GM21723 (cell line): ENCODE data around the gene RLBP1.
A peak's percentile ranks its signal among the peaks of the same experiment; 100 is the strongest.

Source experiments
- ATAC-seq: cut with Tn5 transposase; IDR thresholded peaks from one replicate; pipeline ENCODE4 v1.9.1; 2021; ENCODE audit warnings: mild to moderate bottlenecking, moderate library complexity; ENCODE audit not compliant: unreplicated experiment

Gene RLBP1

DNA sequence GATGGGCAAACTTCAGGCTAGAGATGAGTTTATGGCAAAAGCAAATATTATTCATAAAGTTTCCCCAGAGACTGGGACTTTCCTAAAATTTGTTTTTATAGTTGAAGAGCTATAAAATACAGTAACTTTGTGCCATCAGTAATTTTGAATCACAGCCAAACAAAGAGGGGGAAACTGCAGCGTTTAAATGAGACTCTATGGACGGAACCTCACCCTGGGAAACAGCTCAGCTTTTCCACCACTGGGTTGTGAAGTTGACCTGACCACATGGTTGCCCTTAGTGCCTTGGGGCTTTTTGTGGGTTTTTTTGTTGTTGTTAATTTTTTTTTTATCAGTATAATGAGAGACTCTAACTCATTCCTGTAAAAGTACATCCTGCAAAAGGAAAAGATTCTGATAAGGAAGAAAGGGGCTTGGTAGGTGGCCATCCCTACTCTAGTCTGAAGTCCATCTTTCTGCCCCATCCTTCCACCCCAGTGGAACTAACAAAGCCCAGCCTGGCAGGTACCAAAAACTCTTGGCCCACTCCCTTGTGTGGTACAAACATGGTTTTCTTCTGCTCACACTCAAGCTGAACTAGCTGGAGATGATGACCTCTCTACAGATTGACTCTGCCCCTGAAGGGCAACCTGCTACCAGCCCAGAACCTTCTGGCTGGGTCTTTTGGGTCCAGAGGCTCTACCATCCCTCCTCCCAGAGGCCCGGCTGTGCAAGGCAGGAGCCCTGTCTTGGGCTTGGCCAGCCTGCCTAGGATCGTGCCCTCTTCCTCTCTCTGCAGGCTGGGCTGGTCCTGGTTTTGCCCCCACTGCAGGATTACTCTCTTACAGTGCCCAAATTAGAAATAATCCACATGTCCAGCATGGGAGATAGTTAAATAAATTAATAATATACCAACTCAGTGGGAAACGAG, 41.2 kb downstream of the RLBP1 start:
- ATAC-seq, result no peak

DNA sequence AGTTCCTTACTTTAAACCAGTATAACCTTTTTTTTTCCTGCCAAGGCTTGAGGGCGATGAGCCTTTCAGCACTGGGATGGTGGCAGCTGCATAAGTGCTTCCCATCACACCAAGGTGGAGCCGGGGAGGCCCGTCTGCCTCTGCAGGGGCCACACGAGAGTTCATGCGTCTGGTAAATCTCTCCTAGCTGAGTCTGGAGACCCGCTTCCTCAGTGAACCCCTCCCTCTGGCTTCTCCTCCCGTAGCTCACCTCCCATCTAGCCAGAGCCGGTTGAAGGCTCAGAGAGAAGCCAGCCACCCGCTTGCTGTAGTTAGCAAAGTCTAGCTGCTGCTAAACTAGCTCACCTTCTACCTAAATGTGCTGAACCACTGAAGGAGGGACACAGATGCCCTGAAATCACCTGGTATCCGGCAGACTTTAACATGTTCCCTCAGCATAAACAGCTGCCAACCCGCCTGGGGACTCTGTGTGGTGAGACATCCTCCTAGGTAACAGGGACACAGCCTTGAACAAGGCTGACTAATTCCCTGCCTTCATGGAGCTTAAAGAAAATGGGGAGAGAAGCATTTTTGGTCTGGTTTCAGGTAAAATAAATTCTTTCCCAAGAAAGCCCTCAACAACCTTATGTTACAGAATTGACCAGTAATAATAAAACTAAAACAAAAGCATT, 42.9 kb downstream of the RLBP1 start:
- ATAC-seq, result no peak

DNA sequence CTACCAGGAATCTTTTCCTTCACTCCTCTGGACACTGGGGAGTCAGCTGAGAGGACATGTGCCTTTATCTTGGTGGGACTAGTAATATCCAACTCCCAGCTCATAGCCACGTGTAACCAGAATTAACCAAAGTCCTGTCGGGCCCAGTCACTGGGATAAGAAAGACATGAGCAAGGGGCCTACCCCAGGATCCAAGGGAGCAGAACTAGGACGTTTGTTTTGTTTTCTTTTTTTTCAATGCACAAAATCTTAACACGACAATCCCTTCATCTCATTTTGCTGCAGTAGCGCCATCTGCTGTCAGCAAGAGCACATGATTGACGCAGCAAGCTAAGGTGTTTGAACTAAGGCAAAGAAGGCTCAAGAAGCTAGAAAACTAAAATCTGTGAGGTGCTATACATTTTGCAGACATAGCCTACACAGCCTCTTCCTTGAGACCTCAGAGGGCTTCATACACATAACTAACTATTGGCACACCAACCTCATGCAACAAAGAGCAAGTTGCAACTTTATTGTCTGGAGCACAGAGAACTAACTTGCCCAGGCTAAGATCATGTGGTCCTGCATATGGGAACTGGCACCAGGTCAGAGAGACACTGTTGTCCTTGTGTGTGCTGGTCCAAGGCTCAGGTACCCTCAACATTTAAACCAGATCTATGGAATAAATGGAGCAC, 43.6 kb downstream of the RLBP1 start:
- ATAC-seq, result no peak

DNA sequence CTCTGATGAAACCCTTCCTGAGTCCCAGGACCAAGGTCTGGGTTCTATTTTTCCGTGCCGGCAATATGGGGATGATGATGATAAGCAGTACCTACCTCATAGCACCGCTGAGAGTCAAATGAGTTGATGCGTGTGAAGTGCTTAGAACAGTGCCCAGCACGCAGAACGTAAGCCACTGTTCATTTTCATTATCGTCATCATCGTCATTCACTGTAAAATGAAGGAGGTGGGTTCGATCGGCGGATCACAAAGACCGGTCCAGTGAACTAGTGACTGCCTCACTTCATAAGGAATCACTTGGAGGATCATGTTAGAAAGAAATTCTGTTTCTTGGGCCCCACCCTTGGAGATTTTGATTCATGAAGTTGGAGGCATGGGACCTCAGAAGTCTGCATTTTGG, 44.3 kb downstream of the RLBP1 start:
- ATAC-seq, result no peak

DNA sequence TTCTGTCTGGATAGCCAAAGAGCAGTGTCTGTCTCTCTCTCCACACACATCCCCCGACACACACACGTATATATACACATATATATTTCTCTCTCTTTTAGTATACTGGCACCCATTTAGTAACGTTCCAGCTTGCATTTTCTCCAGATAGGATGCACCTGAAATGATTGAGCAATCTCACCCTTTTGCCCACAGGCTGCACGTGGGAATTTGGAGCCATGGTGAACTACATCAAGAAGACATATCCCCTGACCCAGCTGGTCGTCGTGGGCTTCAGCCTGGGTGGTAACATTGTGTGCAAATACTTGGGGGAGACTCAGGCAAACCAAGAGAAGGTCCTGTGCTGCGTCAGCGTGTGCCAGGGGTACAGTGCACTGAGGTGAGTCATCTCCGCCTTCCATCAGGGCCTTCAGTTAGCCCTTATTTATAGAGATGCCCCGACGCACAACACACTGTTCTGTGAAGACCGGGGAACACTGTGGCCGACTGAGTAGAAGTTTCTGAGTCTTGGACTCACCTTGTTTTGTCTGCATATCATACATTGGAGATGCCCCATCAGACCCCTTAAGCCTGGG, 45.7 kb downstream of the RLBP1 start:
- no peak for ATAC-seq

DNA sequence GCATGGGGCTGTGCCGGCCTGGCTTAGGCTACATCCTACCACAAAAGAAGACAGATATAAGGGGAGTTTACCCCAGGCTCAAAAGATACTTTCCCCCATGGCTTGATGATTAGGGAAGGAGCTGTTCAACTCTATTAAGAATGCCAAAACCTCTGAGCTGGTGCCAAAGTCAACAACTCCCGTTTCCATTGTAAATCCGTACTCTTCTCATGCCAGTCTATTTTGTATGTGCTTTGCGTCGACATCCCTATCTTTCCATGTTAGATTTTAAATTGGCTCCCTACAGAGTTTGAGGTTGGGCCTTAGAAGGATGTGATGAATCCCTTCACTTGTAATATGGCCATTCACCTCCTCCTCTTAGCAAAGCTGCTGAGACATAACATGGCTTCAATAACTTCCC, 46.9 kb downstream of the RLBP1 start:
- ATAC-seq, result no peak

DNA sequence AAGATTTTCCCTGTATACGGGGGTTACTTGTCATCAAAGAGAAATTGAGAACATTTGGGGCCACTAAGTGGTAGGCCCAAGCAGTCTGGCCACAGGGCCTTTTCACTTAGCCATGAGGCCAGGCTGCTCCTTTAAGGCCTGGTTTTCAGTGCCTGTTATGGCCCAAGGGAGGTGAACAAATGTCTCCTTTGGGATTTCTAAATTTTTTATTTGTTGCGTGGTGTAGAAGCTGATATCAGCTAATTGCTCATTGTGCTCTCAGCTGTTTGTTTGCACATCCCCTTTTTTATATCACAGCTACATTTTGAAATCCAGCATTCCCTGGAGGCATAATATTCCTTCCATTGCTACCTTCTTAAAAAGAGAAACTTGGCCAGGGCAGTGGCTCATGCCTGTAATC, 48.5 kb downstream of the RLBP1 start:
- ATAC-seq, result no peak

DNA sequence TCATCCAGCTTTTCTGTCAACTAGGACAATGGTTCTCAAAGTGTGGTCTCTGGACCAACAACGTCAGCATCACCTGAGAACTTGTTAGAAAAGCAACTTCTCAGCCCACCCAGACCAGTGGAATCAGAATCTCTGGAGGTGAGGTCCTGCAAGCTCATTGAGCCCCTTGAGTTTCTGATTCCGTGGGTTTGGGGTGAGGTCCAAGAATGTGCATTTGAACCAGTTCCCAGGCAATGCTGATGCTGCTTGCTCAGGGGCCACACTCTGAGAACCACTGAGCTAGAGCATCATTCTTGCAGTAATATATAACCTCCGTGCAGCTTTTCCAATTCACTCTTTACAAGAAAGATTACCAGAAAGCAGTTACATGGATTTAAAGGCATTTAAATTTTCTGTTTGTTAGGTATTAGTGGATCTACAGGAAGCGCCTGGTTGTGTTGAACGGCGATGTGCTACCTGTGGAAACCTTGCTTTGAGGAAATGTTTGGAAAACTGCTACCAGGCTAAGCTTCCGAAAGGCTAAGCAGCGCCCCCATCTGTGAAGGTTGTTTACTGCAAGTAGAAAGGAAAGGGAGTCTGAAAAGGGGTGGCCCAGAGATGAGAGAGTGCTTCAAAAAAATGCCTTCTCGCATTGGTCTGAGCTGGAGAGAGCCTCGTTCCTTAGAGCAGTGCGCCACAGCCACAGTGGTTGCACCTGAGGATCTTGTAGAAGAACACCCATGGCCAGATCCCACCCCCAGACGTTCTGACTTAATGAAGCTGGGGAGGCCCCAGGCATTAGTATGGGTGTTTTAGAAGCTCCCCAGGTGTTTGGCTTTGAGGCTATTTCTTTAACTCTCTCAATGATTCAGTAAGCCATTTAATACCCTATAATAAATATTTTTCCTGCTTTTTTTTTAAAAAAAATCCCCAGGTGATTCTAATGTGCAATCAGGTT, 50.0 kb downstream of the RLBP1 start:
- no peak for ATAC-seq

DNA sequence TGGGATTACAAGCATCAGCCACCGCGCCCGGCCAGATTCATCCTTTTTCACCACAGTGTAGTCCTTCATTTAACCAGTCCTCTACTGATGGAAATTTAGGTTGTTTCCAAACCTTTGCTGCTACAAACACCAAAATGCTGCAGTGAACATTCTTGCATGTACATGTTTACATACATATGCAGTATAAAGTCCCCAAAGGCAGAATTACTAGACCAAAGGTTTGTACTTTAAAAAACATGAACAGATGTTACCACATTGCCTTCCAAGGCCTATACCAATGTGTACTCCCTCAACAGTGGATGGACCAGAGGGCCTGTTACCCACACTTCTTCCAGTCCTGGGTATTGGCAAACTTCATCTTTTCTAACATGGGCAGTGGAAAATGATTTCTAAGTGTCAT, 51.0 kb downstream of the RLBP1 start:
- no peak for ATAC-seq

DNA sequence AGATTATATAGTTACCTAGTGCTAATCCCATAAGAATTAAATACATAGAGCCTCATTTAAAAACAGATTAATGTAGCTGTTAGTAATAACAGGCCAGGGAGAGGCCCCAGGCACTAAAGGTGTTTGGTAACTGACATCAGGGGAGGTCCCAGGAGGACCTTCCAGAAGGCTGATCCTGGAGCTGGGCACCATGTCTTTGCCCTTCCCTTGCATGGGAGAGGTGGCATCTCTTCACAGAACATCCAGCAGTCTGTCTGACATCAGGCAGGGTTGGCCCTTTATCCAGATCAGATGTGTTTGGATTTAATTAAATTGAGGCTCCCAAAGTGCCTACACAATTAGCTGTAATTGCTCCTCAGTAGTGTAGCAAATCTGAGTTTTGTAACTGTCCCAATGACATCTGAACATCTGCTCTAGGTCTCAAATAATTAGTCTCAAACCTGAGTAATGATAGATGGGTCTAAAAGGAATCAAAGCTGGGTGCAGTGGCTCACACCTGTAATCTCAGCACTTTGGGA, 53.0 kb downstream of the RLBP1 start:
- no peak for ATAC-seq

DNA sequence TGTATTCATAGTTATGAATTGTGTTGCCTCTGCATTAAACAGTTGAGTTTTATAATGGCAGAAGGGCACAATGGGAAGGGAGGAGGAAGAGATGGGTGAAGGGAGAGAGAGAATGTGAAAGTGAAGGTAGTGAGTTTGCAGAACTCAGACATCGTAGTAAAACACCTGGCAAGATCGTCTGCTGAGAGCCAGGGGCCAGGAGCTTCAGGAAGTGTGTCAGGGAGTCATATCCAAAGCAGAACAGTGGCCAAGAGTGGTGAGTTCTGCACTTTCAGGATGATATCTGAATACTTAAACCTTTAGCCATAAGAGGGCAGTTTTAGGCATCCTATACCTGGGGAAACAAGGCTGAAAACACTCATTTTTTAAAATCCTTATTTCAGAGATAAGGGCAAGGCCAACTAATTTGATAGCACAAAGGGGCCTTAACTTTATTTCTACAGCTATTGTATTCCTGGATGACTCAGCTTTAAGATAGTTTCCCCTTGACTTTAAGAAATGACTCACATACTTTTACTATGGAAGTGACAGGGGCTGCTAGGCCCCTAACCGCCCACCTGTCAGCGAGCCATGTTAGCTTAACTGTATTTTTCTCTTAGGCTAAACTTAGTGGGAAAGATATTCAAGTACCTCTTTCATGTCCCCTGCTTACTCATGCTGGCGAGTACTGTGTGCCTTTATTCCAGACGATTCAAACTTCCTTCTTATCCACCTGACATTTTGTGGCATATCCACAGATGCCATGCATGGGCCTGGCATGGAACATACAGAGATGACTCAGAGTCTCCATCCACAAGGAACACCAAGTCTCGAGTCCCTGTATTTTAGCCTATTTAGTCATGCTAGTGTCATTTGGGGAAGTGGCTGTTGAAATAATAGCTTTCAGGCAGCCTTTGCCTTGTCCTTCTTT, 53.9 kb downstream of the RLBP1 start:
- peak; percentile 85 for ATAC-seq

DNA sequence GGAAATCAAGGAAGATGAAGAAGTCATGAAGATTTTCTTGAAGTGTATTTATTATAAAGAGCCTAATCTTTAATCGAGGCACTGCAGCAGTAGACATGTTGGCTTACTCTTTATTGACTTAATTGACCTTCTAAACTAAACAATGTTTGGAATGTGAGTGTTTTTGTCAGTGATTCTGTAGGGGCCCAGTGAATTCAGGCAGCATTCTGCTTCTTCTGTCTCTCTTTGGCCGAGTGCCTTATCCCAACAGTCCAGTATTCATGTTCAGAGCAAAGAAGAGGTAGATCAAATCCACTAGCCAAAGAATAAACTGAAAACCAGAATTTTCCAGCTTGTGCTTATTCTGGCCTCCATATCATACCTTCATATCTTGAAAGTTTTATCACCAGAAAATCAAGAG, 55.7 kb downstream of the RLBP1 start:
- ATAC-seq, result no peak

DNA sequence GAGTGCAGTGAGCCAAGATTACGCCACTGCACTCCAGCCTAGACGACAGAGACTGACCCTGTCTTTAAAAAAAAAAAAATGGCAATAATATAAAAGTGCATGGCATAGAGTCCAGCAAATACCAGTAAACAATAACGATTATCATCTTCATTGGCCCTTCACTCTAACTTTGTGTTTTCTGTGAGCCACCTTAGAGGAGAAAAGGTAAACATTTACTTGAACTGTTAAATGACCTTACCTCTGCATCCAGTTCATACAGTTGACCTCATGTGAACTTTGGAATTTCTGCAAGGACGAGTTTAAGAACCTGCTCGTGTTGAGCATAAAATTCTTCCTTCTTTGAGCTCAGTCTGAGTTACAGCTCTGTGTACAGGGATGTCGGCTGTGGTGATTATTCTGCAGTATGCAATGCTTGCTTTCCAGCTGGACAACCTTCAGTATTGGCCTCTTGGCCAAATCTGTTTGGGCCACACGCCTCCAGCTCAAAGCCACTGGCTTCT, 56.6 kb downstream of the RLBP1 start:
- no peak for ATAC-seq

DNA sequence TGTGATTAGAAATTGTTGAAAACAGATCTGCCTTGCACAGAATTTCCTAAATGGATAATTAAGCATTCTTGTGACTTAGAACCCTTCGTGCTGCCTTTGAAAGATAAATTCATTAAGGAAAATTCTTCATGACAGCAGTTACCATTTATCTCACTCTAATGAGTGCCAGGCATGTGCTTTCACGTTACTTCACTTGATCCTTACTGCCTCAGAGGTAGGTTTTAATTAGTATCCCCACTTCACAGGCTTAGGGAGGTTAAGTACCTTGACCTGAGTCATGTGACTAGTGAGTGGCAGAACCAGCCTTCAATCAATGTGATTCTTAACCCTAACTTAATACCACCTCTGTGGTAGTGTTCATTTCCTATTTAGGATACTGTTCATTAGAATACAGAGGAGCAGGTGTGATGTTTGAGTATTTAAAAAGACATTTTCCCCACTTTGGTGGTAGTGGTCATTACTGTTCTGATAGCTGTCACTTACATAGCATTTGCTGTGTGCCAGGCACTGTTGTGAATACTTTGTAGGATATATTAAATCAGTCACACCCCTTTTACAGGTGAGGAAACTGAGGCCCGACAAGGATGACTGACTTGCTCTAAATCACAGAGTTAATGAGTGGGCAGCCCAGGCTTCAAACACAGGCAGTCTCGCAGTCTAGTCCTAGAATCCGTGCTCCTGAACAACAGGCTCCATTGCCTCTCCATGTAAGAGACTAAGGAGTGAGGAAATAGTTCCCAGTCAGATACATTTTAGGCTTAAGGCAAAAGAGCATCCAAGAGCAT, 57.9 kb downstream of the RLBP1 start:
- ATAC-seq, result no peak

DNA sequence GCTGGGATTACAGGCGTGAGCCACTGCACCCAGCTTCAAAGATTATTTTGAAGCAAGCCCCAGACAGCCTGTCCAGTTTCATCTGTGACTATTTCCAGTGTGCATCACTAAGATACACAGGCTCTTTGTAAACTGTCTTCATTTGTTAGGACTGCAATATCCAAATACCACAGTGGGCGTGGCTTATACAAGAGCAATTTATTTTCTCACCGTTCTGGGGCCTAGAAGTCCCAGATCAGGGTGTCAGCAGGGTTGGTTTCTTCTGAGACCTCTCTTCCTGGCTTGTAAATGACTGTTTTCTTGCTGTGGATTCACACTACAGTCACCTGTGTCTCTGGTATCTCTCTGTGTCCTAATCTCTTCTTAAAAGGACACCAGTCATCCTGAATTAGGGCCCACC, 59.7 kb downstream of the RLBP1 start:
- no peak for ATAC-seq
